GM18508 (cell line): ENCODE data around the gene ABHD12.

Experiments used
- ATAC-seq: cut with Tn5 transposase; IDR thresholded peaks from one replicate; pipeline ENCODE4 v1.9.1; 2021; ENCODE audit warnings: moderate number of reproducible peaks; ENCODE audit not compliant: insufficient read depth, unreplicated experiment

Gene ABHD12

GRCh38 chr20:25382704-25383370 is 7.8 kb downstream of the ABHD12 start:
- no peak for ATAC-seq

- no peak for ATAC-seq
Measured at GRCh38 chr20:25380945-25381614, 9.6 kb downstream of the ABHD12 start.

- ATAC-seq, result no peak
Measured at GRCh38 chr20:25378884-25379733, 11.5 kb downstream of the ABHD12 start.

- no peak for ATAC-seq
Measured at GRCh38 chr20:25378189-25378883, 12.3 kb downstream of the ABHD12 start.

- no peak for ATAC-seq
Measured at GRCh38 chr20:25376886-25377285, 13.7 kb downstream of the ABHD12 start.

- ATAC-seq, result no peak
Measured at GRCh38 chr20:25376236-25376635, 14.4 kb downstream of the ABHD12 start.

GRCh38 chr20:25374842-25375241 is 15.8 kb downstream of the ABHD12 start:
- ATAC-seq, result no peak

GRCh38 chr20:25372584-25373336 is 17.9 kb downstream of the ABHD12 start:
- no peak for ATAC-seq

GRCh38 chr20:25369971-25370370 is 20.7 kb downstream of the ABHD12 start:
- no peak for ATAC-seq

GRCh38 chr20:25369529-25369928 is 21.1 kb downstream of the ABHD12 start:
- no peak for ATAC-seq

GRCh38 chr20:25368976-25369375 is 21.7 kb downstream of the ABHD12 start:
- ATAC-seq, result no peak

GRCh38 chr20:25368526-25368925 is 22.1 kb downstream of the ABHD12 start:
- no peak for ATAC-seq

GRCh38 chr20:25364879-25365699 is 25.5 kb downstream of the ABHD12 start:
- ATAC-seq, result no peak

- ATAC-seq, result no peak
Measured at GRCh38 chr20:25364180-25364788, 26.4 kb downstream of the ABHD12 start.

GRCh38 chr20:25361287-25361683 is 29.4 kb downstream of the ABHD12 start:
- no peak for ATAC-seq

GRCh38 chr20:25360631-25361286 is 29.9 kb downstream of the ABHD12 start:
- ATAC-seq, result no peak

GRCh38 chr20:25356271-25356933 is 34.2 kb downstream of the ABHD12 start:
- ATAC-seq, result no peak

GRCh38 chr20:25355866-25356265 is 34.8 kb downstream of the ABHD12 start:
- ATAC-seq, result no peak
